ENCODE results near the gene GOLGA6L2.

- TF ChIP-seq CTCF (conservative IDR thresholded peaks at IDR 0.05; ENCODE audit: low read length) (no peak), EZH2phosphoT487 (IDR thresholded peaks at IDR 0.05; ENCODE audit: borderline replicate concordance, low read depth, low read length) (no peak)
These were observed 23.9 kb downstream of the GOLGA6L2 start for GRCh38 chr15:23422946-23423708.

Data from OCI-LY7 (cell line).